Central memory CD8-positive, alpha-beta T cell (primary cell): Measurements from ENCODE around the gene DPP4.

Experiments
- ATAC-seq: fragments of 150-1000 bp; cut with Tn5 transposase; replicated peaks from 2 replicates; pipeline ENCODE4 v1.10.0; 2022; ENCODE audit warnings: mild to moderate bottlenecking, moderate FRiP score, moderate number of reproducible peaks; ENCODE audit not compliant: poor library complexity, severe bottlenecking; ENCODE audit errors: extremely low read depth
- DNase-seq, 2 donors: peaks; one replicate each; pipeline ENCODE4 v3.0.0; 2021; ENCODE audit warnings: low spot score in 2 of 2
- H3K27ac Mint-ChIP-seq: one replicate; pipeline ENCODE4 v1.8.0; 2022; ENCODE audit warnings: low read depth, mild to moderate bottlenecking, moderate library complexity, mixed read lengths
- H3K27me3 Mint-ChIP-seq: one replicate; pipeline ENCODE4 v1.8.0; 2022; ENCODE audit warnings: mixed read lengths
- H3K36me3 Mint-ChIP-seq: one replicate; pipeline ENCODE4 v1.8.0; 2022; ENCODE audit warnings: mild to moderate bottlenecking, moderate library complexity, mixed read lengths; ENCODE audit not compliant: insufficient read depth
- H3K4me1 Mint-ChIP-seq: one replicate; pipeline ENCODE4 v1.8.0; 2022; ENCODE audit warnings: mixed read lengths
- H3K4me3 Mint-ChIP-seq: one replicate; pipeline ENCODE4 v1.8.0; 2022; ENCODE audit warnings: mild to moderate bottlenecking, moderate library complexity, mixed read lengths
- H3K9me3 Mint-ChIP-seq: one replicate; pipeline ENCODE4 v1.8.0; 2022; ENCODE audit warnings: mixed read lengths

DPP4 gene

DNA sequence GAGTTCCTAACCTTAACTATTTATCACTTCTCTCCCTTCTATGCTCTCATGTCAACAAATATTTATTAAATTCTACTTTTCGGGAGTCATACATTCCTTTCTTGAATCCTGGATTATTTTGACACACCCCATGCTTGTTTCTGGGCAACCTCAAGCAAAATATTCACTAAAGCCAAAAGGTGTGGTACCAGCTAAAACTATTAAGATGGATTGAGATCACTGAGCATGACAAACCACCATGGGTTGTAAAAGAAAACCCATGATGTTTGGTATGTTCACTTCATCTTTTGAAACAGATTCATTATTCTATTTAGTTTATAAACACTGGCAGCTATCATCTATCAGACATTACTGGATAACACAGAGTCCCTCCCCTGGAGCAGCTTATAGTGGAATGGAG, 32.5 kb downstream of the DPP4 start:
- no peak for DNase-seq
- no peaks in the 10 kb centered on the region for H3K4me1 Mint-ChIP-seq
- no peak overlapping the region for H3K27ac Mint-ChIP-seq
- H3K9me3 Mint-ChIP-seq: no peaks in the 10 kb centered on the region
- peaks cover 3% of the 10 kb centered on the region for H3K36me3 Mint-ChIP-seq
- no peak for ATAC-seq
- H3K4me3 Mint-ChIP-seq: no peak overlapping the region
- H3K27me3 Mint-ChIP-seq: no peaks in the 10 kb centered on the region

DNA sequence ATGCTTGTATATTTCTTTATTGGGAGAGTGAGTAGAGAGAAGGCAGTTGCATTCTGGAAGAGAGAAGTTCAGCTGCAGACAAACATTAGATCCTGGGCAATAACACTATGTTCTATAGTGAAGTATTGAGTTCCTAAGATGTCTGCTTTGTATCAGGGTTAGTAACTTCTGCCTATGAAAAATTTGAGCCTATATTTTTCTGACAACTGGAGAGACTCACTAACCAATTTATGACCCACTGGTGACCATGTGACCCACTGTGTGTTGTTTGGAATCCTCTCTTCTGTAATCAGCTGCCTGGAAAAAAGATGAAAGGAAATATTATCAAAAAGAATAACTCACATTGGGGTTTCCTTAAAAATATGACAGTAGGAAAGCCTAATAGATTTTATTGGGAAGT, 35.3 kb downstream of the DPP4 start:
- Mint-ChIP-seq H3K27me3 (no peaks in the 10 kb centered on the region), H3K9me3 (no peaks in the 10 kb centered on the region), H3K4me1 (no peaks in the 10 kb centered on the region), H3K27ac (no peak overlapping the region), H3K36me3 (peaks cover 3% of the 10 kb centered on the region), H3K4me3 (no peak overlapping the region)
- DNase-seq (no peak), ATAC-seq (no peak)

DNA sequence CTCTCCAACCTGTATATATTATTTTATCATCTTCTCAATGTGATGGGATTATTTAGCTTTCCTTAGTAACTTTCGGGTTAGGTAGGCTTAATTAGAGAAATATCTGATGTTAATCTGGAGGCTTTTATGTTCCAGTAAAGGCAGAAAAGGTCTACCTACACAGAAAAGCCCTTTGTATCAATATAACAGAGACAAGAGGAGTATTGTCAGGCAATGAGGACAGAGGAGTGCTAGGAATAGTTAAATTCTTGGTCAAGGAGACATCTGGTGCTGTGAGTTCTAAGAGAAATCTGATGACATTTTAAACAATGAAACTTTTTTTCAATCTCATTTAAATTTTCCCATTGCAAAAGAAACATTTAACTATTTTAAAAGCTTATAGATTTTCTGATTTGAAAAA, 36.1 kb downstream of the DPP4 start:
- no peak overlapping the region for H3K4me3 Mint-ChIP-seq
- H3K4me1 Mint-ChIP-seq: no peaks in the 10 kb centered on the region
- no peaks in the 10 kb centered on the region for H3K27me3 Mint-ChIP-seq
- H3K9me3 Mint-ChIP-seq: no peaks in the 10 kb centered on the region
- ATAC-seq (no peak), DNase-seq (no peak)
- no peak overlapping the region for H3K27ac Mint-ChIP-seq
- H3K36me3 Mint-ChIP-seq: peaks cover 2% of the 10 kb centered on the region

DNA sequence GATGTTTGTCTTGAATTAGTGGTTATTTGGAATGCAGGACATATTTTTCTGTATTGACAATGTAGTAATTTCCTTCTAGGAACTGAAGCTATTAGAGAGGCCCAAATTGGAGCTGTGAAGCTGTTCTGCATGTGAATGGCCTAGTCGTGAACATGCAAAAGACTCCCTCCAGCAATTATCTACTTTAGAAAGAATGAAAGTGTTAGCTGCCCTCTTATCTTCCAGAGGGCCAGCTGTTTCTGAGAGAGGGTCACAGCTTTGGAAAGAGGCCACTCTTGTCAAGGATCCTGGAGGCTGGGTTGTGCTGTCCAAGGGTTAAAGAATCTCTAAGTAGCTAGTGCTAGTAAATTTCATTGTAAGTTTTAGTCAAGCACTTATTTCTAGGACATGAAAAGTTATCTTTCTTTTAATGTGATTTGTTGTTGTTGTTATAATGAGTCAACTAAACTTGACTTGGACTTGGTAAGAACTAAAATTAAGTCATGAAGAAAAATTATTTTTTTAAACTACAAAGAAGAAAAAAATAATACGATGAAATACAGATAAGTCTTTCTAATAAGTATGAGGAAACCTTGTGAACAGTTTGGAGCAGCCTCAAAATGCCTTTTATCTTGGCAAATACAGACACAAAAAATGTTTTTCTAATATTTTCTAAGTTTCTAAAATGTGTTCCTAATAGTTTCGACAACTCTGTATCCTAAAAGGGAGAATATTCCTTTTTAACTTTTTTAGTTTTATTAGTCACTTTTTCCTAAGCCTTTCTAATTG, 36.8 kb downstream of the DPP4 start:
- ATAC-seq (no peak), DNase-seq (no peak)
- Mint-ChIP-seq H3K36me3 (peaks cover 2% of the 10 kb centered on the region), H3K4me3 (no peak overlapping the region), H3K27ac (no peak overlapping the region), H3K27me3 (no peaks in the 10 kb centered on the region), H3K9me3 (no peaks in the 10 kb centered on the region), H3K4me1 (no peaks in the 10 kb centered on the region)

DNA sequence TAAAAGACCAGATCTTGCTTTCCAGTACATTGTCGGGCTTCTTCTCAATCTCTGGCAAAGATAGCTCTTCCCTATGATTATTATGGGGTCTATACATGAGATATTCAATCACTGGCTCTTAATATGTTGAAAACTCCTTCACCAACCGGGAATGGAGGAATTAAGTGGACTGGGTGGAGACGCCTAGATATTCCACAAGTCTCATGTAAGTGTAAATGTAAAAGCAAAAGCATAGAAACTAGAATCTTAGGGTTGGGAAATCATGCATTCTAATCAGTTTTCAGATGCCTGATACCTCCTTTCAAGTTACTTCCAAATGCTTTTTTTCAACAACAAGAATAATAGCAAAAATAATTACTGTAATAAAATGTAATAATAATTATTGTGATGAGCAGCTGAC, 38.0 kb downstream of the DPP4 start:
- H3K4me1 Mint-ChIP-seq: no peaks in the 10 kb centered on the region
- ATAC-seq (no peak), DNase-seq (no peak)
- H3K4me3 Mint-ChIP-seq: no peak overlapping the region
- H3K27ac Mint-ChIP-seq: no peak overlapping the region
- H3K27me3 Mint-ChIP-seq: no peaks in the 10 kb centered on the region
- H3K36me3 Mint-ChIP-seq: peaks cover 2% of the 10 kb centered on the region
- H3K9me3 Mint-ChIP-seq: no peaks in the 10 kb centered on the region

DNA sequence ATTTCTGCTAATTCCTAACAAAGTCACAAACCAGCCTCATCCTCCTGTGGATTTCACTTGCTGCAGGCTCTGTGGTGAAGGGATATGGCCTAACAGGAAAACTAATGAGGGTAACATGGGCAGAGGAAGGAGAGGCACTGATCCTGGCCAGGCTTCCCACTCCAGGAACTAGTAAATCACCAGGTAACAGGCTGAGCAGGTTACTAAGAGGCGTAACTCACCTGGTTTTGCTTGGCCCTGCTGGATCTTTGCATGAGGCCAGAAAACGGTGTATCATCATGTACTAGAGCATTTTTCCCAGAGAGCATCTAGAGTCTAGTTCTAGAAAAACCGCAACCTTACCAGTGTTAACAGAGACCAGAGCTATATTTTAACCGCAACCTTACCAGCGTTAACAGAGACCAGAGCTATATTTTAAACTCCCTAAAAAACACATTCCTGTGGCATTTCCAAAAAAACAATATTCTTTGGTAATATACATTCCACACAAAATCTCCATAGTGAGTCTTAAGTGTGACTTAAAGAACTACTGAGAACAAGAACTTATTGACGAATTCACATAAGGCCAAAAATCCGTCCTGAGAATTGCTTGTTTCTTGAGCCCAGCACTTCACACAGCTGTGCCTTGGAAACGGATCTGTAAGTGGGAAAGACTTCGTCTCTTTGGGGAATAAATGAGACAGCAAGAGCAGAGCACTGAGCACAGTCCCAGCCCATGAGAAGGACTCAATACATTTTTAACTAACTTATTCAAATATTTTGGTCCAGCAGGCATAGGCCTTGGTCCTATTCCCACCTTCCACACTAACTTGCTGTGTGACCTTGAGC, 43.4 kb downstream of the DPP4 start:
- H3K9me3 Mint-ChIP-seq: no peaks in the 10 kb centered on the region
- DNase-seq: no peak
- H3K4me3 Mint-ChIP-seq: no peak overlapping the region
- H3K4me1 Mint-ChIP-seq: no peaks in the 10 kb centered on the region
- no peak overlapping the region for H3K27ac Mint-ChIP-seq
- H3K27me3 Mint-ChIP-seq: no peaks in the 10 kb centered on the region
- no peak for ATAC-seq
- peaks cover 7% of the 10 kb centered on the region for H3K36me3 Mint-ChIP-seq

DNA sequence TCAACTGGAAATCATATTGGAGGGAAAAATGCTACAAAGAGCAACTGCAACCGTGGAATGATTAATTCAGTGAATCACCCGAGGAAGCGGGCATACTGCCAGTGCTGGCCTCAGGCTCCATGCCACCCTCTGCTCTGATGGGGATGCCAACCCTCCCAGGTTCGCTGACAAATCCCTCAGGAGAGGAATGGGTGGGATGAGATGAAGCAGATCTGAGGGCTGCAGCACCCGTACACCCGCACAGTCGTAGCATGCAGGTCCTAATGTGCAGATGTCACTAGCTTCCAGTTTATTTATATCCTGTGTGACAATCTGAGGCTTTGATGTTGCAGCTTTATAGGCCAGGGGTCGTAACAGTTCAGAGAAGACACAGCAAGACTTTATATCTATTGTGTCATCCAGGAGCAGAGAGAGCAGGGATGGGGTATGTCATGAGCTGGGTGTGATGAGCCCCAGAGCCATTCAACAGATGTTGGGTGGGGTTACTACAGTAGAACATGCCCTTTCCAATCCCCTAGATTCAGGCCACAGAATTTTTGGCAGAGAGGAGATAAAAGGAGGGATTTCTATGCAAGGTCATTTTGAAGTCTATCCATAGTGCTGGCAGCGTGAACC, 44.6 kb downstream of the DPP4 start:
- peaks cover 7% of the 10 kb centered on the region for H3K36me3 Mint-ChIP-seq

DNA sequence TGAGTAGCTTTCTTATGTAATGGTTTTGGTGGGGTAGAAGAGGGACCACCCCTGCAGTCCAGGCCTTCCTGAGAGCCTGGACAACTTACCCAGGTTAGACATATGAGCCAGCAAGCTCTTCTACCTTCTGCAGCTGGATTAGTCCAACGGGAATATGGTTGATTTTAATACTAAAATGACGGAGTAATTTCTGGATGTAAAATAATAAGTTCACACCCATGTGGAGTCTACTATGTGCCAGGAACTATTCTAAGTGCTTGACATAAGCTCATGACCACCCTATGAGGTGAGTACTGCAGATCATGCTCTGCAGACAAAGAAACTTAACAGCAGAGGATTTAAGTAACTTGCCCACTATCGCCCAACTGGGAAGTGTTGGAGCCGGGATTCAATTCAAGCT, 45.5 kb downstream of the DPP4 start:
- no peaks in the 10 kb centered on the region for H3K27me3 Mint-ChIP-seq
- no peak for ATAC-seq
- H3K27ac Mint-ChIP-seq: no peak overlapping the region
- H3K36me3 Mint-ChIP-seq: peaks cover 7% of the 10 kb centered on the region
- H3K4me3 Mint-ChIP-seq: no peak overlapping the region
- no peak for DNase-seq
- no peaks in the 10 kb centered on the region for H3K9me3 Mint-ChIP-seq
- no peaks in the 10 kb centered on the region for H3K4me1 Mint-ChIP-seq

More for the DNA sequence above, 44.6 kb downstream of the DPP4 start:
- no peak overlapping the region for H3K4me3 Mint-ChIP-seq
- no peaks in the 10 kb centered on the region for H3K9me3 Mint-ChIP-seq
- no peaks in the 10 kb centered on the region for H3K27me3 Mint-ChIP-seq
- ATAC-seq (no peak), DNase-seq (no peak)
- no peak overlapping the region for H3K27ac Mint-ChIP-seq
- no peaks in the 10 kb centered on the region for H3K4me1 Mint-ChIP-seq

DNA sequence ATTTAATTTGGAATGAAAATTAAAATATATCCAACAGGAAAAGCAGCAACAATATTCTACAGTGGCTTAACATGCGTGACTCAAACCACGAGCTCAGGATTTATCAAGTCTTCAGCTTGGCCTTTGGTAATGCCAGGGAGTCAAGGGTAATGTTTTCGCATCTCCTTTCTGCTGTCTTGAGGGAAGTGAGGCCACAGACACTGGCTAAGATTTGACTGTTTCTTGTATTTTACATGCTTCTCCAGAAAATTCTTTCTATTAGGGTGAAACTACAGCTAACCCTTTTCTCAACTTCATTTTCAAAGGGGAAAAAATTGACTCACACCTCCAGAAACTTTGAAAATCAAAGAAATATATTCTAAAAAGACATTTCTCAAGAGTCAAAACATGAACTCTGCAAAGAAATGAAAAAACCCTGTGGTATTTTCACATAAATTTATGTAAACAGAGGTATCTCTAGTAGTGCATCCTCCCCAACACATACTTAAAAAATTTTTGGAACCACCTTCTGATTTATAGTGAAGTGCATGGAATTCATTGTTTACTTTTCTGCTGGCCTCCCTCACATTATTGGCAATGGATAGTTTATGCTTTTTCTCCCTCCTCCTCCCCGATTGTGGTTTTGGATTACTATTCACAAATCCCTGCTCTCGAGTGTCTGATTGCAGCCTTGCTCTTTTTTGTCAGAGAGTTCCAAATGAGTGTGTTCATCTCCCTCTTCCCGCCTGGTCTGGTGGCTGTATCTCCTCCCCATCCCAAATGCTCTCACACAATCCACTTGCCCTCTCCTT, 48.7 kb downstream of the DPP4 start:
- Mint-ChIP-seq H3K4me1 (no peaks in the 10 kb centered on the region), H3K9me3 (no peaks in the 10 kb centered on the region), H3K27ac (no peak overlapping the region), H3K36me3 (peaks cover 5% of the 10 kb centered on the region), H3K27me3 (no peaks in the 10 kb centered on the region), H3K4me3 (no peak overlapping the region)
- ATAC-seq (no peak), DNase-seq (no peak)

DNA sequence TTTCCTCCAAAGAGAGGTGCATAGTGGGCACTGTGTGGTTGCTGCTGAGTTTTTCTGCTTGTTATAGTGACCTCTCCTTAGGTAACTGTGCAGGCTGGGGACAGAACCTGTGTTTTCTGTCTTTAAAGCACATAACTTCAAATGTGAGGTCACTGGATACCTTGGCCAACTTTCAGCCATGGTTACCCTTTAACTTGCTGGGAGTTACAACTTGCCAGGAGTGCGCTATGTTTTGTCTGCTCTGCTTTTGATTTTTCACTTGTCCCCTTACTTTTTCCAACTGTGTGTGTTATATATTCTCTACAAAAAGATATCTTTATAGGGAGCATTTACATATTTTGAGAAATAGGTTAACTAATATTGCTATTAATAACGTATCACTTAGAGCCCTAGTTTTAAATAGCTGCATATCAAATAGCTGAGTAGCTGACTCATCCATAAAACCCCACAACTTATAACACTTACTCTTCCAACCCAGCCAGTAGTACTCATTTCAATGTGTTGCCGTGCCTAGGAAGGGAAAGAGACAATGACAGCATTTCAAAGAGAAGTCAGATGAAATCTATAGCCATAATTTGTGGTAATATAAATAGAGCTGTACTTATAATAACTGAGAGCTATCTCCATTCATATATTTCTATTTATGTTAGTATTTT, 51.6 kb downstream of the DPP4 start:
- no peaks in the 10 kb centered on the region for H3K9me3 Mint-ChIP-seq
- H3K4me1 Mint-ChIP-seq: no peaks in the 10 kb centered on the region
- no peak for DNase-seq
- no peaks in the 10 kb centered on the region for H3K27me3 Mint-ChIP-seq
- peaks cover 6% of the 10 kb centered on the region for H3K36me3 Mint-ChIP-seq
- H3K4me3 Mint-ChIP-seq: no peak overlapping the region
- no peak overlapping the region for H3K27ac Mint-ChIP-seq
- ATAC-seq: no peak

DNA sequence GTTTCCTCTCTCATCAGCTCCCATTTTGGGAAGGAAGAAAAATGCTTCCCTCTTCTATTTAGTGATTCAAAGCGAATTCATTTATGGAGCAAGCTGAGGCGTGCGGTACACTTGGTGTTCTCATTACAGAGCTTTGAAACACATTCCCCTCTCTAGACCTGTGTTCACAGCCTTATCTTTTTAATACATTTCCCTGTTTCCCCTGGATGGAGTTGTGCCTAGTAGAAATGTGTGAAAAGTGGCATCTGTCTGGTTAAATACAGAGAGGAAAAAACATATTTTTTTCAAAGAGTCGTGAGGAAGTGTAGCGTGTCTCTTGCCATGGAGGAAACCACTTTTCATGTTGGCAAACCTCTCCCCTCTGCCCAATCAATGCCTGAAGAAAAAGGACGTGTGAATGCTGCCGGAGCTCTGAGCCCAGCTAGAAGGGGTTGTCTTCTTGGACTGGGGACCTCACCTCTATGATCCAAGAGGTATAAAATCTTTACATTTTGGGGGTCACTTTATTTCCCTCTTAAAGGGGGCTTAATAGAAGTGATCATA, 52.4 kb downstream of the DPP4 start:
- no peak overlapping the region for H3K4me3 Mint-ChIP-seq
- H3K9me3 Mint-ChIP-seq: no peaks in the 10 kb centered on the region
- H3K27me3 Mint-ChIP-seq: no peaks in the 10 kb centered on the region
- no peak overlapping the region for H3K27ac Mint-ChIP-seq
- DNase-seq (no peak), ATAC-seq (no peak)
- H3K36me3 Mint-ChIP-seq: peaks cover 5% of the 10 kb centered on the region
- H3K4me1 Mint-ChIP-seq: no peaks in the 10 kb centered on the region

DNA sequence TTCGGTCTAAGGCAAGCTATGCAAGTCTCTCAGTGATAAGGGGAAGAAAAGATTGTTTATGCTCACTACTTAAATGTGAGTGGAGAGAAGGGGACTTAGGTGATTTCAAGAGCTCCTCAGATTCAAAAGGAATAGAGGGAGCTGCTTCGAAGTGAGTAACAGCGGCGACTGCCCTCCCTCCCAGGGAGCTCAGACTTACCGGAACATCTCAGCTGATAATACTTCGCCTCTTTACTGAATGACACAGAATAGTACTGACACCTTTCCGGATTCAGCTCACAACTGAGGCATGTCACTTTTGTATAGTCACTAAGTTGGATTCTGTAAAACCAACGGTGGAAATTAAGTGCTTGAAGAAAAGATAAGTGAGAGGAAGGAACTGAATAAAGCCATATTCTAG, 55.5 kb downstream of the DPP4 start:
- peaks cover 13% of the 10 kb centered on the region for H3K4me1 Mint-ChIP-seq
- no peaks in the 10 kb centered on the region for H3K27me3 Mint-ChIP-seq
- H3K4me3 Mint-ChIP-seq: no peak overlapping the region
- H3K27ac Mint-ChIP-seq: no peak overlapping the region
- ATAC-seq (no peak), DNase-seq (no peak)
- H3K9me3 Mint-ChIP-seq: no peaks in the 10 kb centered on the region
- H3K36me3 Mint-ChIP-seq: peaks cover 5% of the 10 kb centered on the region
